HEK293 (cell line): Measurements from ENCODE around the gene ZNF175.

Experiments used
- GFI1B ChIP-seq: fragments of 450-650 bp; formaldehyde crosslinking; IDR thresholded peaks from 2 replicates; pipeline ENCODE4 v1.5.1; 2016; ENCODE audit warnings: missing biosample characterization, missing genetic modification characterization
- KLF17 ChIP-seq: fragments of 450-650 bp; formaldehyde crosslinking; IDR thresholded peaks from 2 replicates; pipeline ENCODE4 v1.5.1; 2016; ENCODE audit warnings: missing biosample characterization, missing genetic modification characterization
- PRDM1 ChIP-seq: fragments of 450-650 bp; formaldehyde crosslinking; IDR thresholded peaks from 2 replicates; pipeline ENCODE4; 2016; ENCODE audit warnings: missing biosample characterization, missing genetic modification characterization
- ZNF155 ChIP-seq: fragments of 450-650 bp; formaldehyde crosslinking; IDR thresholded peaks from 2 replicates; pipeline ENCODE4 v1.5.1; 2016; ENCODE audit warnings: missing biosample characterization, missing genetic modification characterization
- ZNF521 ChIP-seq: fragments of 450-650 bp; formaldehyde crosslinking; IDR thresholded peaks from 2 replicates; pipeline ENCODE4 v1.5.1; 2017; ENCODE audit warnings: missing biosample characterization, mild to moderate bottlenecking, missing genetic modification characterization
- ZNF580 ChIP-seq: fragments of 450-650 bp; formaldehyde crosslinking; IDR thresholded peaks from 2 replicates; pipeline ENCODE4 v1.5.1; 2016; ENCODE audit warnings: missing biosample characterization, missing genetic modification characterization
- ZNF645 ChIP-seq: fragments of 450-650 bp; formaldehyde crosslinking; IDR thresholded peaks from 2 replicates; pipeline ENCODE4; 2016; ENCODE audit warnings: missing biosample characterization, missing genetic modification characterization
- ZNF777 ChIP-seq: fragments of 450-650 bp; formaldehyde crosslinking; IDR thresholded peaks from 2 replicates; pipeline ENCODE4 v1.5.1; 2017; ENCODE audit warnings: missing biosample characterization, missing genetic modification characterization, borderline replicate concordance

ZNF175 gene

GRCh38 chr19:51641648-51642047 is 70.6 kb downstream of the ZNF175 start (continued):
- no peak for TF ChIP-seq ZNF645
- no peak for TF ChIP-seq PRDM1
- TF ChIP-seq ZNF521 (tag by site-specific recombination) = no peak
- no peak for TF ChIP-seq ZNF580 (tag by site-specific recombination)
- TF ChIP-seq ZNF155 = no peak
- no peak for TF ChIP-seq GFI1B (tag by site-specific recombination)
- no peak for TF ChIP-seq KLF17 (tag by site-specific recombination)
- no peak for TF ChIP-seq ZNF777 (tag by site-specific recombination)
